Skin of body (tissue), 2 donors: ENCODE data around the gene GPR15. TPM values are rescaled to one million over a fixed set of nuclear protein-coding genes. Genes with fewer than 3 reads are reported as not detected.

Experiments
- DNase-seq: peaks from one replicate; lab custom pipeline; 2025; lab: John Stamatoyannopoulos, UW
- total RNA-seq: library from RNA; depleted of rRNA; stranded (reverse); fragments of >200 nt; gene quantifications from one replicate; pipeline ENCODE4 v1.2.3, GENCODE V29; 2014

GPR15 gene
- total RNA-seq: not detected

DNA sequence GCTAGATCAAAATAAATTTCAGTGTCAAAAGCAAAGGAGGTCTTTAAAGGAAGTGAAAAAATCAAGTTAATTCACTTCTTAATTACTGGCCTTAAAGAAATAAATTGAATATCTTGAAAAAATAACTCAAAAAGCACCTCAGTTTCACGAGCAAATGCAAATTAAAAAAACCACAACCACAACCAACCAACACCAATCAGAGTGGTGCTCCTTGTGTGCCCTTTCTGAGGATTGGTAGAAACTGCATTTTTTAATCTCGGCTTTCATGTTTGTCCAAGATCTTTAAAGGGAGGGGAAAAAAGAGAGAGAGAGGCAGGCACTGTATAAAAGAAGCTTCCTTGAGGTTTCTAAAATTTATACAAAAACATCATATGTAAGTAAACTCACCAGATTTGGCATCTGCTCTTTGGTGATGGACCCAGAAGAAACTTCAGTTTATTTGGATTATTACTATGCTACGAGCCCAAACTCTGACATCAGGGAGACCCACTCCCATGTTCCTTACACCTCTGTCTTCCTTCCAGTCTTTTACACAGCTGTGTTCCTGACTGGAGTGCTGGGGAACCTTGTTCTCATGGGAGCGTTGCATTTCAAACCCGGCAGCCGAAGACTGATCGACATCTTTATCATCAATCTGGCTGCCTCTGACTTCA lies at the start of gene GPR15:
GPR15 (plus strand) TSS at position 357 of the 653 bp plus-strand sequence; CDS start at position 413, 56 bp downstream.
- DNase-seq: no peak

DNA sequence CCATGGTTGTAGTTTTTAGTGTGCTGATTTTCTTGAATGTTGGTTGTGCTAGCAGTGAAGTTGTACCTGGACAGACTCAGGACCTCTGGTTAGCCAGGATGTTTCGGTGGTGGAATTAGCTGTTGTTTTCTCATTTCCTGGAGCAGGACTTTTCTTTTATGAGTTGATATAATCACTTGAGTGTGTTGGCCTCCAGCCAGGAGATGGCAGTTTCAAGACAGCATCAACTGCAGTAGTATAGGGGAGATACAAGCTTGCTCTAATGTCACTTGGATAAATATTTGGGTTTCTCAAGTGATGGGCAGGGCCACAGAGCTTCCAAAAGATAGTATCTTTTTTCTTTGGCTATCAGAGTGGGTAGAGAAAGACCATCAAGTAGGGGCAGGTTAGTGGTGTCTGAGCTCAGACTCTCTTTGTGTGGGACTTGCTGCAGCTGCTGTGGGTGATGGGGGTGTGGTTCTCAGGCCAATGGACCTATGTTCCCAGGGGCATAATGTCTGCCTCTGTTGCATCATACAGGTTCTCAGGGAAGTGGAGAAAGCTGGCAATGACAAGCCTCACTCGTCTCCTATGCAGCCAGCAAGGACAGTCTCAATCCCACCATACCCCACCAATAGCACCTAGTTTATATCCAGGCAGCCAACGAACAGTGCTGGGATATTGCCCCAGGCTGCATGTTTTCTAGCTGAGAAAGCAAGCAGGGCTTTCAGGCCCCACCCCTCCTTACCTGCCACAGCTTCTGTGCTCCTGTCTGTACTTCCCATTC lies 48.9 kb upstream of the GPR15 start:
- no peak for DNase-seq

GRCh38 chr3:98483626-98484025 lies 48.2 kb upstream of the GPR15 start:
- no peak for DNase-seq

DNA sequence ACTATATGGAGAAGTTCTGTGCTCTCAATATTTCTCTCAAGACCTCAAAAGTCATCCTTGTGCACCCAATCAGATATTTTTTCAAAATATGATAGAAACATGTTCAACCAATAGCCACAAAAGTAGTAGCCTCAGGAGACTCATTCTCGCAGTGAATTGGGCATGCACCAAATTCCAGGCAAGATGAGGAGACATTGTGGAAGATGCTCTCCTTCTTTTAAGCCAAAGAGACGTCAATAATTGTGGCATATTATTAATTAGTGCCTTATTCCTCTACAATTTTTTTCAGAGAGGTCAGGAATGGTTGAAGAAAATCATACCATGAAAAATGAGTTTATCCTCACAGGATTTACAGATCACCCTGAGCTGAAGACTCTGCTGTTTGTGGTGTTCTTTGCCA lies 34.4 kb upstream of the GPR15 start, which contains the start of gene OR5K2:
OR5K2 (plus strand) TSS at position 301 of the 400 bp plus-strand sequence; CDS start at position 301, 0 bp downstream.
- no peak for DNase-seq

DNA sequence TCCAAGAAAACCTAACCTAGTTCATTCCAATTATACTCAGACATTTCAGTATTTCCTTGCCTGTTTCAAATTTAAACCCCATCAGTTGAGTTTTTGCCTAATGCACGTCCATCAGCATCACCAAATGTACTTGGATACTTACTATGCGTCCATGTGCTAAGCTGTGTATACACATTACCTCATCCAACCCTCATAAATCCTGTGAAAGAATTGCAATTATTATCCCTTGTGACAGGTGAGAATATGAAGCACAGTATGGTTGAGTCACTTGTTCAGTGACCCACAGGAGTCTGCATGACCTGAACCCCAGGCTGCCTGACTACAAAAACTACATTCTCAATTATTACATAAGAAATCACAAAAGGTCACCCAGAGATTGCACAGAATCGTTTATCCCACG lies 31.8 kb upstream of the GPR15 start:
- no peak for DNase-seq

DNA sequence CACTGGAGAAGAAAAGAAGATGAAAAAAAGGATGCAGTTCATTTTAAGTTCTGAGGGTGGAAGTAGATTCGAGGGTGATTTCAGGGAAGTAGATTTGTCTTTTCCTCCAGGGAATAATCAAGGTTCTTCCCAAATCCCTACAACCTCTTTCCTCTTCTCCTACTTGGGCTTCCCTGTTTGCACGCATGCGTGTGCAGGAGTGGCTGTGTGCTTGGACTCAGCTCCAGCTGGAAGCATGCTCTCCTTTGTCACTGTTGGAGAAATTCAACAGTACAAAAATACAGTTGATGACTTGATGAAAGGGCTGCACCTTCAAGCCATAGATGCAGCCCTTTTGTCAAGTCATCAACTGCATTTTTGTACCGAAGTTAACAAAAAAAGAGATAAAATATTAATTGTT lies 30.5 kb upstream of the GPR15 start:
- no peak for DNase-seq

DNA sequence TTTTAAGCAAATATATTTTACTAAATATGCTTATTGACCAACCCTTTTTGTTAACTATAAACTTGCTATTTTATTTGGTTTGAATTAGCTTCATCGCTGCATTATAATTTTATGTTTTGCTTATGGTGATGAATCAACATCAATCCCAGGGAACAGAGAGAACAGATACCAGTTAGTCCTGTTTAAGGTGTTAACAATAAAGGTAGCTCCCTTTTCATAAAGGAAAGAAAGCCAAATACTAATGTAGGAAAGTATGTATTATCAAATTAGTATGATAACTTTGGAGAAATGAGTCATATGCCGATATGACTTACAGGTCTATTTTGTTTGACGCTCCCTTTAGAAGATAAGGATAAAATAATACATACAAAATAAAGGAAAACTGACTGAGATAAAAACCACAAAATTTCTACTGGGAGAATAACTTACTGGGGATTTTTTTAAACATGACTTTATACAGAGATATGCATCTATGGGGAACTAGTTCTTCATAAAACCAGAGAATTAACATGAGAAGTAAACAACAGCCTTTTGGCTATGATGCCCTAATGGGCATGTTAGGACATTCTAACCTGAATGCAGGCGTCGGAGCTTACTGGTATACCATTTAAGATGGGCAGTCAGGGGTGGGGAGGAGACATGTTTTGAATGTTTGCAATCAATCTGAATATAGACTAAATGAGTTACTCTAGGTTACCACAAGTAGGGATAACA lies 29.8 kb upstream of the GPR15 start:
- DNase-seq: no peak

GRCh38 chr3:98504539-98504938 lies 27.2 kb upstream of the GPR15 start:
- DNase-seq: no peak

GRCh38 chr3:98508582-98508981 lies 23.2 kb upstream of the GPR15 start:
- no peak for DNase-seq

- no peak for DNase-seq
Measured at GRCh38 chr3:98512576-98512975, 19.2 kb upstream of the GPR15 start.

DNA sequence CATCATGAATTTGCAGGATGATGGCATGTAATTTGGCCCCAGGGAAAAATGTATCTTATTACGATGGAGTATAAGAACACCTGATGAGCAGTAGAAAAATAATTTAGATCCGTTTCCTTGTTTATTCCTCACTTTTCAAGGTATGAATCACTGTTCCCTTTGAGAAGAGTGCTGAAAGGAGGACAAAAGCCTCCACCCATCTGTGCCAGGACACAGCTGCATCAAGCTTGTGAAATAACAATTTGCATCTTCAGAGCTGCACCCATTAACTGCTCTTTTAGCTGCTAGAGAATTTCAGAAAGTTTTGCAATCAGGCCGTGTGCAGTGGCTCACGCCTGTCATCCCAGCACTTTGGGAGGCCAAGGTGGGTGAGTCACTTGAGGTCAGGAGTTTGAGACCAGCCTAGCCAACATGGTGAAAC lies 18.7 kb upstream of the GPR15 start:
- no peak for DNase-seq

GRCh38 chr3:98513736-98514135 lies 18.0 kb upstream of the GPR15 start:
- DNase-seq: no peak

DNA sequence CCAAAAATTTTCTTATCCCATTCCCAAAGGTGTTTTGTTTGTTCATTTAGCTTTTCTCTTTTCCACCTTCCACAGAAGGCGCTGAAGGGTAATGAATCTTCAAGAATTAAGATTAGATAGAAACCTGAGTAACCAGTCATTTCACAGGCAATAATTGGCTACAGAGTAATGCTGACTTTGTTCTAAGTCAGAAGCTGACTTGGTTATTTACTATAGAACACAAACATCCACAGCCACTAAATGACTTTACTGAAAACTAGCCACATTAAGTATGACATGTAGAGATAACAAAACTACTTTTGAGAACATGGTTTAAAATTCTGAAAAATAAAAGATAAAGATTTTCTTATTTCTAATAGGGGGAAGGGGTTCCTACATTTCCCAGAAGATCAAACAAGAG lies 16.8 kb upstream of the GPR15 start:
- DNase-seq: no peak

- DNase-seq: no peak
Measured at GRCh38 chr3:98518816-98519215, 13.0 kb upstream of the GPR15 start.

DNA sequence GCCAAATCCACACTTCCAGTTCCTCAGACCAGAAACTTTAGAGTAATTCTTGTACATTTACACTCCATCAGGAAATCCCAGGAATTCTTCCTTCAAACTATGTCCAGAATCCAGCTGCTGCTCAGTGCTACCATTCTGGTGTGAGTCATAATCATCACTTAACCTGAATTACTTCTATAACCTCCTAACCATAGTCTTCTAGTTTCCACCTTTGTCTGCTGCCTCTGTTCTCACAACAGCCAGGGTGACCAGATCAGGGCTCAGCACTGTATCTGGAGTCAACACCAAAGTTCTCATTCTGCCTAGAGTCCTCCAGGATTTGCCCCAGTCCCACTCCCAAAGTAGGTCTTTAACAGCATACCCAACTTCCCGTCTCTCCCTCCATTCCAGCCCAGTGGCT lies 12.4 kb upstream of the GPR15 start:
- no peak for DNase-seq

DNA sequence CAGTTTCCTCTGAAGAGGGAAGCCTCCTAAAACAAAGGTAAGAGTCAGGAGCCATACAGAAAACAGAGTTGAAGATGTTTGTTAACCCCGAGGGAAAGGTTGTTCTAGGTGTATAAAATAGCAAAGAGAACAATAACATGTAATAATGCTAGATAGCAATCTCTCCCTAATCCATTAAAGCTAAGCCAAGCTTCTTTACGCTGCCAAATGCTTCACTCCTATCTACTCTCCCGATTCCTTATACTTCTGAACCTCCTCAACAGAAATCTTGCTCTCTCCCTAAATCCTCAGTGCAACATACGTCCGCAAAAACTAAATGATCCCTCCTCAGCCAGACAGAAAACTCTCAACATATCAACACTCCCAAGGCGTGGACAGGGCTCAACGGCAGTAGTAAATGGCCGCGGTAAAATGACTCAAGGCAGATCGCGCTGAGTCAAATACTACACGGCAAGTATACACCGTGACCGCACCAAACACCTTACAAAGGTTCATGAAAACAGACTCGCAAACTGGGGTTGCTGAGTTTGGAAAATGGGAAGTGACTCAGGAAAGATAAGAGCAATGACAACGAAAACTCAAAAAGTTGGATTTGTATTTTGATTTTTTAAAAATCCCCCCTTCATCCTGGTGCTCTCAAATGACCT lies 9.8 kb upstream of the GPR15 start:
- DNase-seq: peak; percentile 38

- peak; percentile 96 for DNase-seq
Measured at GRCh38 chr3:98522544-98523281, 9.1 kb upstream of the GPR15 start, which contains the start of gene CLDND1. CLDND1 (minus strand) TSS chr3:98522902; CDS start chr3:98521424, 1,478 bp downstream.

- DNase-seq: no peak
Measured at GRCh38 chr3:98525494-98525893, 6.3 kb upstream of the GPR15 start.

- no peak for DNase-seq
Measured at GRCh38 chr3:98528474-98529346, 3.1 kb upstream of the GPR15 start.
